PC-3 (cell line): ENCODE measurements around the gene DAAM2. TPM values are rescaled to one million over a fixed set of nuclear protein-coding genes. Genes with fewer than 3 reads are reported as not detected.

Source experiments
- ATAC-seq: fragments of 200-7000 bp; cut with Tn5 transposase; 2 replicates; pipeline ENCODE4 v1.9.1; 2020; ENCODE audit warnings: mild to moderate bottlenecking, moderate library complexity
- BruUV-seq: library from RNA; stranded (reverse); fragments of 400-500 nt; replicated peaks from 2 replicates; lab custom pipeline; 2021; lab: Mats Ljungman, UMichigan
- CTCF ChIA-PET: fragments of 300-600 bp; sonication (Branson Sonifier 250); formaldehyde crosslinking; loops from one replicate; lab custom pipeline; 2022; ENCODE audit warnings: antibody characterized with exemption; lab: Charles Lee
- POLR2A ChIA-PET: fragments of 300-600 bp; sonication (Branson Sonifier 250); formaldehyde crosslinking; loops from one replicate; lab custom pipeline; 2022; ENCODE audit warnings: antibody characterized with exemption; ENCODE audit not compliant: unreplicated experiment; lab: Charles Lee
- DNase-seq: peaks from one replicate; pipeline ENCODE4 v3.0.0-alpha.2; 2015
- H2AFZ ChIP-seq: fragments of 300-600 bp; sonication (generic); 2 replicates; pipeline ENCODE4 v1.6.0; 2016; ENCODE audit warnings: antibody characterized with exemption, low read length
- H3F3A ChIP-seq: fragments of 300-600 bp; sonication (generic); one replicate; pipeline ENCODE4 v1.6.0; 2017; ENCODE audit warnings: antibody characterized with exemption, low read length, control low read depth, mild to moderate bottlenecking; ENCODE audit not compliant: unreplicated experiment
- H3K27ac ChIP-seq: fragments of 300-600 bp; sonication (generic); 2 replicates; pipeline ENCODE4 v1.5.1; 2016; ENCODE audit warnings: mild to moderate bottlenecking, low read length
- H3K27me3 ChIP-seq: fragments of 300-600 bp; sonication (generic); 2 replicates; pipeline ENCODE4 v1.6.1; 2016; ENCODE audit warnings: low read length, mixed read lengths
- H3K36me3 ChIP-seq: fragments of 300-600 bp; sonication (generic); 2 replicates; pipeline ENCODE4 v1.6.1; 2016; ENCODE audit warnings: low read depth, mixed run types, low read length, mixed read lengths
- H3K4me1 ChIP-seq: fragments of 300-600 bp; sonication (generic); 2 replicates; pipeline ENCODE4 v1.5.1; 2016; ENCODE audit warnings: low read length; ENCODE audit not compliant: insufficient read depth
- H3K4me2 ChIP-seq: fragments of 300-600 bp; sonication (generic); 2 replicates; pipeline ENCODE4 v1.6.0; 2016; ENCODE audit warnings: low read length
- H3K4me3 ChIP-seq: fragments of 300-600 bp; sonication (generic); 2 replicates; pipeline ENCODE4 v1.5.1; 2016; ENCODE audit warnings: mild to moderate bottlenecking, low read length, mixed read lengths
- H3K79me2 ChIP-seq: fragments of 300-600 bp; sonication (generic); 2 replicates; pipeline ENCODE4 v1.6.1; 2017; ENCODE audit warnings: low read length, mixed read lengths
- H3K9ac ChIP-seq: fragments of 300-600 bp; sonication (generic); 2 replicates; pipeline ENCODE4 v1.6.0; 2016; ENCODE audit warnings: mild to moderate bottlenecking, low read length
- H3K9me2 ChIP-seq: fragments of 300-600 bp; sonication (generic); replicated peaks from 2 replicates; pipeline ENCODE4 v1.6.1; 2016; ENCODE audit warnings: mixed run types, low read length, mixed read lengths
- H3K9me3 ChIP-seq: fragments of 300-600 bp; sonication (generic); 2 replicates; pipeline ENCODE4 v1.6.1; 2016; ENCODE audit warnings: low read length, mixed read lengths
- H4K20me1 ChIP-seq: fragments of 300-600 bp; sonication (generic); 2 replicates; pipeline ENCODE4 v1.6.1; 2016; ENCODE audit warnings: low read length, mixed read lengths
- EZH2 ChIP-seq: fragments of 300-600 bp; sonication (generic); IDR thresholded peaks from one replicate; pipeline ENCODE4 v1.6.1; 2017; ENCODE audit warnings: antibody characterized with exemption, mild to moderate bottlenecking, low read length; ENCODE audit not compliant: unreplicated experiment
- EZH2phosphoT487 ChIP-seq: fragments of 300-600 bp; sonication (generic); IDR thresholded peaks from 2 replicates; pipeline ENCODE4 v1.6.1; 2018; ENCODE audit warnings: mild to moderate bottlenecking, antibody characterized with exemption, low read length, borderline replicate concordance
- intact Hi-C: fragments of 100-400 bp; cut with micrococcal nuclease; formaldehyde crosslinking; loops from 2 replicates; pipeline ENCODE4 v1.9.0; 2023
- total RNA-seq: library from RNA; depleted of rRNA; stranded (reverse); fragments of >200 nt; gene quantifications from 2 replicates; pipeline ENCODE4 v1.2.3, GENCODE V29; 2014
- TF ChIP-seq, protein P1 (sequence below): fragments of 300-600 bp; sonication (generic); conservative IDR thresholded peaks from 2 replicates; pipeline ENCODE4 v1.5.1; 2017; ENCODE audit warnings: antibody characterized with exemption, low read depth, mild to moderate bottlenecking, low read length

Gene DAAM2
- total RNA-seq, 1 experiment from 2014 or later, result not detected

DNA sequence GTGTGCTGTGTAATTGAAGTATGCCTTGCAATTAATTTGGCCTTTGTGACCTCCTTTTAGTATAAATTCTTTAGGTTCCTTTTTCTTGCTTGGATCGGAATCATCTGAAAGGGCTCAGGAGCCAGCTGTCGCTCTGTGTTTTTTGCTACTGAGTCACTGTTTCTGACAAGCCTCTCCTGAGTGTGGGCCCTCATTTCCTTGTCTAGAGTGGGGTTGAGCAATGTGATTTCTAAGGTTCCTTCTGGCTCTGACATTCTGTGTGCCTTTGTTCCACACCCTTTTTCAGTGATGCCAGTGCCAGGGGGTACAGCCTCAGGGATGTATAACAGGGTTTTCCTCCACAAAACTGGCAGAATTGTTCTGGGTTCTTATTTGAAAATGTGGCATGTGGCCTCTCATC is 26.5 kb downstream of the DAAM2 start:
- no peaks in the 10 kb centered on the region for H3K4me1 ChIP-seq
- no peak overlapping the region for H3K4me2 ChIP-seq

DNA sequence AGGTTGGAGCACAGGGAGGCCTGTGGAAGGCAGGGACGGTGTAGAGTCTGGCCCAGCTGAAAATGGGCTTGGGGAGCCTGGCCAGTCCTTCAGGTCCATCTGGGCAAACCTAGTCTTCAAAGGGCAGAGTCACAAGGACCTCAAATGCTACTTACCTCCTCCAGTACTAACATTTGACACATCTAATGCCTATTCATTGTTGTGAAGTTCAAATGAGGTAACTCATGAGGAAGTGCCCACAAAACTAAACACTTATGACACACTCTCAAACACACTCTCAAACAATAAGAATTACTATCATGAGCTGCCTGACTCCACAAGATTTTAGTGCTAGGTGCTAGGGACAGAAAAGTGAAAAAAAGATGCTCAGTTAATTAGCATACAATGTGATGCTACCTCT is 27.1 kb downstream of the DAAM2 start:
- H3K4me2 ChIP-seq, result no peak overlapping the region
- H3K79me2 ChIP-seq, result no peaks in the 10 kb centered on the region
- POLR2A ChIA-PET, result no interaction called here
- no peak for TF ChIP-seq EZH2phosphoT487
- no peak for TF ChIP-seq EZH2
- TF ChIP-seq, protein P1, sequence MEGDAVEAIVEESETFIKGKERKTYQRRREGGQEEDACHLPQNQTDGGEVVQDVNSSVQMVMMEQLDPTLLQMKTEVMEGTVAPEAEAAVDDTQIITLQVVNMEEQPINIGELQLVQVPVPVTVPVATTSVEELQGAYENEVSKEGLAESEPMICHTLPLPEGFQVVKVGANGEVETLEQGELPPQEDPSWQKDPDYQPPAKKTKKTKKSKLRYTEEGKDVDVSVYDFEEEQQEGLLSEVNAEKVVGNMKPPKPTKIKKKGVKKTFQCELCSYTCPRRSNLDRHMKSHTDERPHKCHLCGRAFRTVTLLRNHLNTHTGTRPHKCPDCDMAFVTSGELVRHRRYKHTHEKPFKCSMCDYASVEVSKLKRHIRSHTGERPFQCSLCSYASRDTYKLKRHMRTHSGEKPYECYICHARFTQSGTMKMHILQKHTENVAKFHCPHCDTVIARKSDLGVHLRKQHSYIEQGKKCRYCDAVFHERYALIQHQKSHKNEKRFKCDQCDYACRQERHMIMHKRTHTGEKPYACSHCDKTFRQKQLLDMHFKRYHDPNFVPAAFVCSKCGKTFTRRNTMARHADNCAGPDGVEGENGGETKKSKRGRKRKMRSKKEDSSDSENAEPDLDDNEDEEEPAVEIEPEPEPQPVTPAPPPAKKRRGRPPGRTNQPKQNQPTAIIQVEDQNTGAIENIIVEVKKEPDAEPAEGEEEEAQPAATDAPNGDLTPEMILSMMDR, result no peak
- H2AFZ ChIP-seq, result no peak overlapping the region
- intact Hi-C loops, result no loop called here
- no peaks in the 10 kb centered on the region for H3K4me1 ChIP-seq
- H3F3A ChIP-seq, result no peaks in the 10 kb centered on the region
- CTCF ChIA-PET, result no interaction called here
- no peak for DNase-seq
- no peaks in the 10 kb centered on the region; the same call in 1 of the 2 replicates for H3K27me3 ChIP-seq
- H3K9ac ChIP-seq, result no peak overlapping the region
- ATAC-seq, result no peak
- H4K20me1 ChIP-seq, result no peaks in the 10 kb centered on the region
- BruUV-seq, result no TSS peak
- no peak overlapping the region for H3K4me3 ChIP-seq
- H3K9me2 ChIP-seq, result no peaks in the 10 kb centered on the region
- no peaks in the 10 kb centered on the region for H3K36me3 ChIP-seq
- no peaks in the 10 kb centered on the region for H3K9me3 ChIP-seq
- no peak overlapping the region for H3K27ac ChIP-seq

More for the DNA sequence above, 26.5 kb downstream of the DAAM2 start:
- Histone ChIP-seq H3K27me3 (no peaks in the 10 kb centered on the region; the same call in 1 of the 2 replicates), H3K9me2 (no peaks in the 10 kb centered on the region), H3K4me3 (no peak overlapping the region), H3K9me3 (no peaks in the 10 kb centered on the region), H3K79me2 (no peaks in the 10 kb centered on the region), H2AFZ (no peak overlapping the region), H3F3A (no peaks in the 10 kb centered on the region), H3K27ac (no peak overlapping the region), H4K20me1 (no peaks in the 10 kb centered on the region), H3K36me3 (no peaks in the 10 kb centered on the region), H3K9ac (no peak overlapping the region)
- ATAC-seq (no peak), DNase-seq (no peak)
- CTCF ChIA-PET, result no interaction called here
- POLR2A ChIA-PET, result no interaction called here
- no TSS peak for BruUV-seq
- intact Hi-C loops, result no loop called here
- TF ChIP-seq EZH2, result no peak

DNA sequence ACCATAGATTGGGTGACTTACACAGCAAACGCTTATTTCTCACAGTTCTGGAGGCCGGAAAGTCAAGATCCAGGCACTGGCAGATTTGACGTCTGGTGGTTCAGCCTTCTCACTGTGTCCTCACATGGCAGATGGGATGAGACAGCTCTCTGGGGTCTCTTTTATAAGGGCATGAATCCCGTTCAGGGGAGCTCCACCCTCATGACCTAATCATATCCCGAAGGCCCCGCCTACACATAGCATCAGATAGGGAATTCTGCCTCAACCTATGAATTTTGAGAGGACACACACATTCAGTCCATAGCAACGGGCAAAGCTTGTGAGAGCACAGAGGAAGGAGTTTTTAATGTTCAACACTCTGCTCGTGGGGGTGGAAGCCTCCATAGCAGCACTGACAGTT is 27.5 kb downstream of the DAAM2 start:
- Histone ChIP-seq H4K20me1 (no peaks in the 10 kb centered on the region), H3K4me2 (no peak overlapping the region), H3K9me2 (no peaks in the 10 kb centered on the region), H3K27ac (no peak overlapping the region), H3F3A (no peaks in the 10 kb centered on the region), H3K27me3 (no peaks in the 10 kb centered on the region; the same call in 1 of the 2 replicates), H3K36me3 (no peaks in the 10 kb centered on the region), H3K9me3 (no peaks in the 10 kb centered on the region), H2AFZ (no peak overlapping the region), H3K79me2 (no peaks in the 10 kb centered on the region), H3K4me1 (no peaks in the 10 kb centered on the region), H3K4me3 (no peak overlapping the region), H3K9ac (no peak overlapping the region)
- intact Hi-C loops, result no loop called here
- no TSS peak for BruUV-seq
- DNase-seq, result no peak
- TF ChIP-seq EZH2phosphoT487, result no peak
- ChIA-PET POLR2A (no interaction called here), CTCF (no interaction called here)
- no peak for ATAC-seq

DNA sequence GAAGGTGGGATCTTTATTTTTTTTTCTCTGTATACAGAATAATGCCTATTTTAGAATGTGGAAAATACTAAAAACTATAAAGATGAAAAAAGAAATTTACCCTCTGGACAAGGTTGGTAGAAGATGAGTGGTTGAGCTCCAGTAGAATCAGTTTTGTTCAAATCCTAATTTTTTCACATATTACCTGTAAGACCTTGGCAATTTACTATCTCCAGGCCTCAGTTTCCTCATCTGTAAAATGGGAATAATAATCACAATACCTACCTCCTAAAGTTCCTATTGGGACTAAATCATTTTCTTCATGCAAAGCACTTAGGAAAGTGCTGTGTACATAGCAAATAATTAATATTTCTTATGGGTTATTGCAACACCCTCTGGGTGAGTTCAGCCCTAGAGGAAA is 28.4 kb downstream of the DAAM2 start:
- H3K27me3 ChIP-seq, result no peaks in the 10 kb centered on the region; the same call in 1 of the 2 replicates
- H3K36me3 ChIP-seq, result no peaks in the 10 kb centered on the region
- no peaks in the 10 kb centered on the region for H3K9me2 ChIP-seq
- no peak for ATAC-seq
- intact Hi-C loops, result no loop called here
- H3K4me1 ChIP-seq, result no peaks in the 10 kb centered on the region
- no peak overlapping the region for H3K27ac ChIP-seq
- no peak overlapping the region for H3K4me3 ChIP-seq
- DNase-seq, result no peak
- no TSS peak for BruUV-seq
- H2AFZ ChIP-seq, result no peak overlapping the region
- no peaks in the 10 kb centered on the region for H3F3A ChIP-seq
- H3K9ac ChIP-seq, result no peak overlapping the region
- ChIA-PET POLR2A (no interaction called here), CTCF (no interaction called here)
- H3K4me2 ChIP-seq, result no peak overlapping the region
- H3K9me3 ChIP-seq, result no peaks in the 10 kb centered on the region
- H4K20me1 ChIP-seq, result no peaks in the 10 kb centered on the region
- TF ChIP-seq EZH2, result no peak
- TF ChIP-seq, protein P1, result no peak
- TF ChIP-seq EZH2phosphoT487, result no peak
- H3K79me2 ChIP-seq, result no peaks in the 10 kb centered on the region
